Measurements from ENCODE around the gene FILIP1L.

The FILIP1L gene

DNA sequence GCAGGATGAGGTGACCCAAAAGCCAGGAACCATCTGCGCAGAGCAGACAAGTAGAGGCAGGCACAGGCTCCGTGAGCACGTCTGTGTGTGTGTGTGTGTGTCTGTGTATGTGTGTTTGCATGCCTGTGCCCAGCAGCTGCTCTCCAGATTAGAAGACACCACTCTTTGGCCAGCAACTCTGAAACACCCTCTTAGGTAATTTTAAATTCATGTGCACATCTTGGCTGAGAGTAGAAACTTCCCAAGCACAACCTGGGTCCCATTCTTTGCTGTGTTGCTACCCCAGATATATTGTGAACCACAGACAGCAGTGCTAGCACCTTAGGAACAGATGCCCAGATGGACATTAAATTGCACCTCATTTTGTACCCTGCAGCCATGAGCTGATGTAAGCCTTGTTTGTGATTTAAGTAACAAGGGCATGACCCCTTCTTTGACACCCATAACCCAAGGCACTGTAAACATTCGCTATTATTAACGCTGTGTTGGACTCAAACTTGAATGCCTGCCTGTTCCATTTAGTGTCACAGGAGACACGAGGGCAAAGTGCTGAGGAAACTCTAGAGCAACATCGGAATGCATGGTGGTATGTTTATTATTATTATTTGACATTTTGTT is at the start of gene FILIP1L:
FILIP1L (minus strand) TSS at position 89 of the 618 bp plus-strand sequence.
- no peak for DNase-seq (ENCODE audit: low read depth in 3 of 3)

GRCh38 chr3:100163787-100164186 is 49.5 kb upstream of the FILIP1L start:
- DNase-seq (ENCODE audit: low read depth in 3 of 3) = no peak

GRCh38 chr3:100160521-100160920 is 46.2 kb upstream of the FILIP1L start:
- no peak for DNase-seq (ENCODE audit: low read depth in 3 of 3)

DNA sequence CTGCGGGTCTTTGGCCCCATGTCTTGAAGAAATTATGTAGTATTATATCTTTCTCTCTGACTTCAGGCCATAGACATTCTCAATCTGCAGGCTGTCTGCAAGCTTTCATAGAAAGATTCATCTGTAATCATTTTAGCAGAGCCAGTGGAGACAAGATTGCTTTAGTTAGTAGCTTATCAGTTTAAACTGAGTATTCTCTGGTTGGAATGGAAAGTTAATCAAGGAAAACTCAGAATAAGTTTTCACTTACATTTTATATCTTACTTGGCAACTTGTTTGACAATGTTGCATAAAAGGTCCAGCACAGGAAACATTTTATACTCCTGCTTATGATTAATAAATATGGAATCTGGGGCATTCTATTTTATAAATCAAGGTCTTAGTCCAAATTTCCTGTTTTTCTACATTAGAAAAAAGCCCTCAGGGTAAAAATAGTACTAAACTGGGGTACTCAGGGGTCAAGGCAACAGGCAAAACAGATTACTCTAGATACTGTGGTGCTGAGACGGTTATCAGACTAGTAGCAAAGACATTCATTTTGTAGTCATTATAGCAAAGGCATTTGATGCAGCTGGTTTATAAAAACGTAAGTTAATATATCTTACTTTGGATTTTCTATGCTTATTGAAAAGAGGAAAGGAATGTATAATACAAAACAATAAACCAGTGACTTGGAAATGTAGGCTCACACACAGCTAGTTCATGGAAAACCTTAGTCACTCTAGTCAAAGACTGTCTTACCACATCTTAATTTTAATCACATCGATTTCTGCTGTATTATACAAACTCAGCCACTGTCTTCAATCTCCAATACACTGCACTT is 45.2 kb upstream of the FILIP1L start:
- no peak for DNase-seq (ENCODE audit: low read depth in 3 of 3)

DNA sequence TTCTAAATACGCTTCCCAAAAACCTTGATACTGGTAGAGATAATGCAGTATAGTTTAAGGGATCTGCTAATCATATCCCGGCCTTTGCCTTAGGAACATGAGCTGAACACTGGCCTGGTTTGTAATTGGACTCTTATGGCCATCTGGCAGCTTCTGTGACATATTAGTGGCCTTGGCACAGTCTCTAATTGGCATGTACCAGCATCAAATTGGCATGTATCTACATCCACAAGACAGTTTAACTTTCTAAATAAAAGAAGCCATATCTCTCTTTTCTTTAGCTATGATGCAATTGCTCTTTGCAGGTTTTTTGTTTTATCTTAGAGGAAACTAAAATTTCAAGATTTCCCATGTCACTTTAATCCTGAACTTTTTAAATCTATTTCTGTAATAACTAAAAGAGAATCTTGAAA is 44.6 kb upstream of the FILIP1L start:
- no peak for DNase-seq (ENCODE audit: low read depth in 3 of 3)

DNA sequence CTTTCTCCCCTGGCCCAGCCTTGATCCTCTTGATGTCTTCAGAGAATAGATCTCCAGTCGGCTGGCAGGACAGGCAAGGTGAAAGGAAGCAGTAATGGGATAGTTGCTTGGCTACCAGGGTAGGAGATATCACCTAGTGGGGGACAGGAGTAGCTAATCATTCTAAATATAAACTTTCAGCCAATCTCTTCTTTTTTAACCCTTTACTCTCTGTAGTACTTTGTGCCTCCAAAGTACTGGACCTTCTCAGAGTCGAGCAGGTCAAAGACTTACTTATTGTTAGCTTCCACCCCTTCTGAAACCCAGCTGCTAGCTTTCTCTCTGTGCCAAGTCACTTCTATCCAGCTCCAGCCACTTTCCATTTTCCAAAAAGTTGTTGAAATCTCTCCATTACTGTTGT is 43.4 kb upstream of the FILIP1L start:
- DNase-seq (ENCODE audit: low read depth in 3 of 3) = no peak

DNA sequence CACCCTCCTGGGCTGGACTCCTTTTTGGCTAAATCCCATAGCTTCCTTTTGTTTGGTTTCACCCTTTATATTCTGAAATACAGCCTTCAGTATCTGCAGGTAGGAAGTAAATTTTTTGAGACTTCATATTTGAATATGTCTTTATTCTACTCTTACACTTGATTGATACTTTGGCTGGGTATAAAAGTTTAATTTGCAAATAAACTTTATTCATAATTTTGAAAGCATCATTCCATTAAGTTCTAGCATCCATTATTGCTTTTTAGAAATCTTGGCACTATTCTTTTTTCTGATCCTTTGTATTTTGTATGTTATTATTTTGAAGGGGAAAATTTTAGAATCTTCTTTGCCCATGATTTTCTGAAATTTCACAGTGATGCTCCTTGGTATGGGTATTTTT is 41.3 kb upstream of the FILIP1L start:
- no peak for DNase-seq (ENCODE audit: low read depth in 3 of 3)

DNA sequence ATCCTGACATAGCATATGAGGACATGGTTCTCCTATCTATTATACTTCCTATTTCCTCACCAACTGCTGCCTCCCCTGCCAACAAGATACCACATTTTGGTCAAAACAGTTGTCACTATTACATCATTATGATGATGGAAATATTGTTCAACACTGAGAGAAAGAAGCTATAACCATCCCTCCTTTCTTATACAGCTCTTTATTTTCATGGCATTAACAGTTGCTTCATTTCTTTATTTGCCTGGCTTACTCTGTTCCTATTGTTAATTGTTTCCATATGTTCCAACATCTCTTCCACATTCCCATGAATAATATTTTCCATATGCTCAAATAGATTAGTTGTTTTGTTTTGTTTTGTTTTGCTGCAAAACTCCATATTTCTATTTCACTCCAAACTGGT is 40.8 kb upstream of the FILIP1L start:
- no peak for DNase-seq (ENCODE audit: low read depth in 3 of 3)

GRCh38 chr3:100154171-100154570 is 39.9 kb upstream of the FILIP1L start:
- no peak for DNase-seq (ENCODE audit: low read depth in 3 of 3)

DNA sequence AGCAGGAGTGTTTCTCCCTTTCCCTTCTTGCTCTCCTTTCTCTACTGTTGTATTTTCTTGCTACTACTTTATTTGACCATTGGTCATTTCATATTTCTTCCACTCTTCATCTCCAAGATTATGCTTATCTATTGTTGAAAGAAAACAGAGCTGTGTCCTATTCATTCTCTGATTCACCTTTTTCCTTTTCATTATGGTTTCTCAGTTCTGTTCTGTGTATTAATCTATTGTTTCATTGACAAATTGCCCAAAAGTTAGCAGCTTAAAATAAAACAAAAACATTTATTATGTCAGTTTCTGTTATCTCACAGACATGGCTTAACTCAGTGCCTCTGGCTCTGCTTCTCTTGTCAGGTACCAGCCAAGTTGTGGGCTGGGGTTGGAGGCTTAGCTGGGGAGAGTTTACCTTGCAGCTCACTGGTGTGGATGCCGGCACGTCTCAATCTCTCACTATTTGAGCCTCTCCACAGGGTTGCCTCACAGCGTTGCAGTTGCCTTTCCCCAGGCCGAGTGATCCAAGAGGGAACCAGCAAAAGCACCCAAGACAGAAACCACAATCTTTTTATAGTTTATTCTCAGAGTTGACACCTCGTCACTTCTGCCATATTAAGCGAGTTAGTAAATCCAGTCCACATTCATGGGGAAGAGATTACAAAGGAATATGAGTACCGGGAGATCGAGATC is 36.9 kb upstream of the FILIP1L start:
- DNase-seq (ENCODE audit: low read depth in 3 of 3) = no peak

- DNase-seq (ENCODE audit: low read depth in 3 of 3) = no peak
Observed at GRCh38 chr3:100150473-100150872, 36.2 kb upstream of the FILIP1L start.

GRCh38 chr3:100149713-100150415 is 35.6 kb upstream of the FILIP1L start:
- DNase-seq (ENCODE audit: low read depth in 3 of 3) = no peak

GRCh38 chr3:100149130-100149529 is 34.8 kb upstream of the FILIP1L start:
- DNase-seq (ENCODE audit: low read depth in 3 of 3) = no peak

DNA sequence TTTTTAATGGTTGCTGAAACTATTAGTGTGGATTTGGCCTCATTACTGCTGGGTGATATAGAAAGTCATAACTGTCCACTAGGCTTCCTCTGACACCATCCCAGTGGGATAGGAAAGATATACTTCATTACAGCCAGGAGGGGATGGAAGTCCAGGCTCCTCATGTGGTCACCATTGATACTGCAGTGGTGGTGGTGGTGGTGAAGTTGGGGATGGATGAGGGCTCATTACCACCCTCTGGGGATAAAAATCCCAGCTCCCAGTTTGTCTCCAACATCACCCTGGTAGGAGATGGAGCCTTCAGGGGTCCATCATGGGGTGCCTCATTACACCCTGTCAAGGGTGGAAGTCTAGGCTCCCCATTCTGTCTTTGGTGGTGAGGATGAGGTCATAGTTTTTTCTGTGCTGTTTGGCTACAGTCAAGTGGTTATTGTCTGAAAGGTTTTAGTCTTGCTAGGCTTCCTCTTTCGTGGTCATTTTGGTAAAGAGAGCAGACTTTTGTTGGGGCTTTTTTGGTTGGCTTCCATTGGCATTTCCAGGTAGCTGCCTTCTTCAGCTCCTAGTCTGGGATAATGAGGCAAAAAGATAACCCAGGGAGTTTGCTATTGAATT is 30.1 kb upstream of the FILIP1L start:
- no peak for DNase-seq (ENCODE audit: low read depth in 3 of 3)

DNA sequence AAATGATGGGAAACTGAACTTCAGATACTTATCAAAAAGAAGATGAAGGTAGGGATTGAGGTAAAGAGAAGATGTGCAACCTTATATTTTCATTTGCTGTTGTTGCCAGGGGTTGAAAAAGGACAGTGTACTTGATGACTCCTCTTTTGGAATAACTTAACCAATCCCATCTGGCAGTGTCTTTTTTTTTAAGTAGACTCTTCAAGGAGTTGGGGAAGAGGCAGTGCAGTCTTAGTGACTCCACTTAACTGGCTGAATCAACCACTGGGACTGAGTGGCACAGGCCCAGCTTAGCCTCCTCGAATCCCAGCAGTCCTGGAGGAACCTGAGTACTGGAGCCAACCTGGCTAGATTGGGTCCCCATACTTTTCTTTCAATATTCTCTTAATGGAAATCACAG is 27.3 kb upstream of the FILIP1L start:
- DNase-seq (ENCODE audit: low read depth in 3 of 3) = no peak

- no peak for DNase-seq (ENCODE audit: low read depth in 3 of 3)
Observed at GRCh38 chr3:100140976-100141375, 26.7 kb upstream of the FILIP1L start.

GRCh38 chr3:100136921-100137320 is 22.6 kb upstream of the FILIP1L start:
- no peak for DNase-seq (ENCODE audit: low read depth in 3 of 3)

DNA sequence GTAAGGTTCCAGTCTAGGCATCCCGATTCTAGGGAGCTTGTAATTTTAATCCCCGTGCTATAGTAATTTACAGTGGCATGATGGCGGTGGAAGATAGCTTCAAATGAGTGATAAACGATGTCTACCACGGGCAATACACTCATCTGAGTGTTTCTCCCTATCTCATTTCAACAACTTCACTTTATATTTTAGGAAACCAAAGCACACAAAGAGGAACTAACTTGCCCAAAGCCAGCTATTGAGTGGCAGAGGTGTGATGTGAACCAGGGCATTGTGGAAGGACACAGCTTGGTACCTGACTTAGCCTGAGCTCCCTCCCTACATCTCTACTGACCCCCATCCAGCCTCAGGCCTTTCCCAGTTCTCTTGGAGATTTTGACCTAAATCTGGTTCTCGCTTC is 16.9 kb upstream of the FILIP1L start:
- no peak for DNase-seq (ENCODE audit: low read depth in 3 of 3)

- DNase-seq (ENCODE audit: low read depth in 3 of 3) = no peak
Observed at GRCh38 chr3:100129941-100130340, 15.6 kb upstream of the FILIP1L start.

- DNase-seq (ENCODE audit: low read depth in 3 of 3) = no peak
Observed at GRCh38 chr3:100128565-100128964, 14.3 kb upstream of the FILIP1L start.

DNA sequence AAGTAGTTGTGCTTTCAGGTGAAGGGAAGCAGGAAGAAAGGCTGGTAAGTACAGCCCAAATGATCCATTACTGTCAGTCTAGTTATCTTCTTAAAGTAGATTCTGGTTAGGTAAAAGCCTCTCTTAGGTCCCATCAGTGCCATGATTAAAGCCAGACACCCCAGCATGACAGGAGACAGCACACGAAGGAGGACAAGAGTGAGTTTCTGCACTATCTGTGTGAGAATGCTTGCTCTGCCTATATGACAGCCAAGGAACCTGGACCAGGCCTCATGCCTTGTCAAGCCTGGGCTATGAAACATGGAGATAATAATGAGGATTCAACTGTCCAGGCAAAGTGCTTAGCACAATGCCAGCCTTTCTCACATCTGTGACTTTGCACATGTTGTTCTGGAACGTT is 13.5 kb upstream of the FILIP1L start:
- DNase-seq (ENCODE audit: low read depth in 3 of 3) = no peak

Measured in stimulated activated CD4-positive, alpha-beta T cell treated with anti-CD3 and anti-CD28 coated beads, TNF-alpha, amount 100 ng/mL, for 48 hours (primary cell).